Muscle of back (tissue), 11 donors: ENCODE measurements around the gene NLRP6. TPM values are rescaled to one million over a fixed set of nuclear protein-coding genes. Genes with fewer than 3 reads are reported as not detected.

Experiments used
- DNase-seq, 3 donors: peaks; one replicate each; pipeline versions ENCODE4 v3.0.0 to v3.0.0-alpha.2; 2013
- polyA plus RNA-seq, 10 donors: library from polyadenylated mRNA; unstranded; fragments of 120-200 nt; gene quantifications; one replicate each; pipeline ENCODE4 v1.2.1, GENCODE V29; 2013; ENCODE audit not compliant: insufficient read length in 10 of 10

NLRP6 gene
- polyA plus RNA-seq, 10 donors: 0.04 to 0.15 (median 0.05) TPM; not detected in 7

- no peak for DNase-seq
These were observed 14.3 kb downstream of the NLRP6 start for GRCh38 chr11:292211-293121.

- no peak for DNase-seq
These were observed 15.2 kb downstream of the NLRP6 start for GRCh38 chr11:293271-293851.

GRCh38 chr11:293852-294661 lies 15.8 kb downstream of the NLRP6 start:
- no peak for DNase-seq

GRCh38 chr11:294780-295179 lies 16.6 kb downstream of the NLRP6 start:
- DNase-seq: no peak

GRCh38 chr11:295351-296170 lies 17.4 kb downstream of the NLRP6 start:
- DNase-seq: no peak

GRCh38 chr11:296171-297050 lies 18.2 kb downstream of the NLRP6 start:
- DNase-seq: no peak

- no peak for DNase-seq
These were observed 18.9 kb downstream of the NLRP6 start for GRCh38 chr11:297051-297585.

GRCh38 chr11:297586-298405 lies 19.6 kb downstream of the NLRP6 start:
- DNase-seq: no peak

- no peak for DNase-seq
These were observed 20.3 kb downstream of the NLRP6 start for GRCh38 chr11:298406-299065.

- no peak for DNase-seq
These were observed 21.1 kb downstream of the NLRP6 start, which contains the start of gene IFITM5 for GRCh38 chr11:299081-299891. IFITM5 (minus strand) TSS chr11:299526; CDS start chr11:299490, 36 bp downstream.

- DNase-seq: no peak
These were observed 21.9 kb downstream of the NLRP6 start for GRCh38 chr11:299951-300735.

GRCh38 chr11:303363-303762 lies 25.2 kb downstream of the NLRP6 start:
- no peak for DNase-seq

GRCh38 chr11:304061-304506 lies 25.9 kb downstream of the NLRP6 start:
- no peak for DNase-seq

- DNase-seq: peak; percentile 78 to 92 (median 85)
These were observed 27.0 kb downstream of the NLRP6 start for GRCh38 chr11:304915-305843.

GRCh38 chr11:305844-306211 lies 27.6 kb downstream of the NLRP6 start:
- no peak for DNase-seq
